Nephron (organoid): ENCODE data around the gene CRYAA.

Experiments used
- H3K27ac Mint-ChIP-seq, 3 experiments: 2 replicates each; pipeline ENCODE4 v1.8.0; 2020; ENCODE audit warnings: mixed read lengths in 3 of 3, mild to moderate bottlenecking in 2 of 3, moderate library complexity in 1 of 3
- H3K27me3 Mint-ChIP-seq: 2 replicates; pipeline ENCODE4 v1.8.0; 2021; ENCODE audit warnings: low read depth, mild to moderate bottlenecking, moderate library complexity, mixed read lengths
- H3K36me3 Mint-ChIP-seq: 2 replicates; pipeline ENCODE4 v1.8.0; 2020; ENCODE audit warnings: low read depth, mixed read lengths
- H3K4me1 Mint-ChIP-seq: 2 replicates; pipeline ENCODE4 v1.8.0; 2020; ENCODE audit warnings: mixed read lengths
- H3K4me3 Mint-ChIP-seq, 3 experiments: 2 replicates each; pipeline ENCODE4 v1.8.0; 2020; ENCODE audit warnings: mild to moderate bottlenecking in 3 of 3, mixed read lengths in 3 of 3, moderate library complexity in 2 of 3
- H3K9me3 Mint-ChIP-seq: 2 replicates; pipeline ENCODE4 v1.8.0; 2020; ENCODE audit warnings: mixed read lengths
- TF ChIP-seq, protein P1 (sequence below), 3 experiments: fragments of 200-600 bp; sonication (generic); IDR thresholded peaks; one replicate each; pipeline ENCODE4 v1.5.0; 2021; ENCODE audit warnings: antibody characterized with exemption in 3 of 3; ENCODE audit not compliant: unreplicated experiment in 3 of 3

The CRYAA gene

GRCh38 chr21:43208561-43209332 lies 39.9 kb downstream of the CRYAA start:
- H3K27ac Mint-ChIP-seq: no peak overlapping the region
- H3K4me3 Mint-ChIP-seq: no peak overlapping the region
- no peaks in the 10 kb centered on the region for H3K4me1 Mint-ChIP-seq
- H3K27me3 Mint-ChIP-seq: peaks cover 16% of the 10 kb centered on the region
- peaks cover 4% of the 10 kb centered on the region for H3K9me3 Mint-ChIP-seq
- H3K36me3 Mint-ChIP-seq: peaks cover 4% of the 10 kb centered on the region
- TF ChIP-seq, protein P1, sequence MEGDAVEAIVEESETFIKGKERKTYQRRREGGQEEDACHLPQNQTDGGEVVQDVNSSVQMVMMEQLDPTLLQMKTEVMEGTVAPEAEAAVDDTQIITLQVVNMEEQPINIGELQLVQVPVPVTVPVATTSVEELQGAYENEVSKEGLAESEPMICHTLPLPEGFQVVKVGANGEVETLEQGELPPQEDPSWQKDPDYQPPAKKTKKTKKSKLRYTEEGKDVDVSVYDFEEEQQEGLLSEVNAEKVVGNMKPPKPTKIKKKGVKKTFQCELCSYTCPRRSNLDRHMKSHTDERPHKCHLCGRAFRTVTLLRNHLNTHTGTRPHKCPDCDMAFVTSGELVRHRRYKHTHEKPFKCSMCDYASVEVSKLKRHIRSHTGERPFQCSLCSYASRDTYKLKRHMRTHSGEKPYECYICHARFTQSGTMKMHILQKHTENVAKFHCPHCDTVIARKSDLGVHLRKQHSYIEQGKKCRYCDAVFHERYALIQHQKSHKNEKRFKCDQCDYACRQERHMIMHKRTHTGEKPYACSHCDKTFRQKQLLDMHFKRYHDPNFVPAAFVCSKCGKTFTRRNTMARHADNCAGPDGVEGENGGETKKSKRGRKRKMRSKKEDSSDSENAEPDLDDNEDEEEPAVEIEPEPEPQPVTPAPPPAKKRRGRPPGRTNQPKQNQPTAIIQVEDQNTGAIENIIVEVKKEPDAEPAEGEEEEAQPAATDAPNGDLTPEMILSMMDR (IDR thresholded peaks at IDR 0.05; ENCODE audit: unreplicated experiment in 3 of 3): no peak

- H3K27me3 Mint-ChIP-seq: peaks cover 12% of the 10 kb centered on the region
- no peaks in the 10 kb centered on the region for H3K4me1 Mint-ChIP-seq
- H3K9me3 Mint-ChIP-seq: peaks cover 4% of the 10 kb centered on the region
- peaks cover 4% of the 10 kb centered on the region for H3K36me3 Mint-ChIP-seq
- TF ChIP-seq, protein P1 (IDR thresholded peaks at IDR 0.05; ENCODE audit: unreplicated experiment in 3 of 3): no peak
- H3K4me3 Mint-ChIP-seq: no peak overlapping the region
- H3K27ac Mint-ChIP-seq: no peak overlapping the region
Measured at GRCh38 chr21:43209575-43210453, 41.0 kb downstream of the CRYAA start.

DNA sequence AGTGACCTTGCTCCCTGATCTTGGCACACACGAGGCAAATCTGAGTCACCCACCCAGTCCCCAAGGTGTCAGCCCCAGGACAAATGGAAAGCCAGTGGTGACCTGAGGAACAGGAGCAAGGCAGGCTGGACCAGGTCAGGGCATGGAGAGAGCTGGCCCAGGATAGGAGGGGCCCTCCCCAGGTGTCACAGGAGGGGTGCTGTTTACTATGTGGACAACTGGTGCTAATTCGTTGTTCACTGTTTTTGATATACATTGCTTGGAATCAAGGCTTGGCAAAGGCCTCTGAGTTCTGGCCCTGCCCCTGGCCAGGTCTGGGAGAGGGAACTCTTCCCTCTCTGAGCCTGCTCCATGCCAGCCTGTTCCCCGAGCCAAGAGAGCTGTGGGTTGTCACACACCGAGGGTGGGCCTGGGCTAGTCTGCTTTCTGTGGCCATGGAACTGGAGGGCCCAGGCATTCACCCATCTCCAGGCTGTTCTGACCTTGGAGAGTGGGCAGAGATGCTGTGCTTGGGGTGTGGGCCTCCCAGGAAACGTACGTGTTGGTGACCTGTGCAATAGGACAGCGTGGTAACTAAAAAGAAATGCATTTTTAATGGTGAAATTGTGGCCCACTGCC lies 41.8 kb downstream of the CRYAA start:
- Mint-ChIP-seq H3K4me3 (no peak overlapping the region), H3K9me3 (peaks cover 4% of the 10 kb centered on the region), H3K27me3 (peaks cover 12% of the 10 kb centered on the region), H3K36me3 (peaks cover 4% of the 10 kb centered on the region), H3K4me1 (no peaks in the 10 kb centered on the region), H3K27ac (no peak overlapping the region)
- TF ChIP-seq, protein P1 (IDR thresholded peaks at IDR 0.05; ENCODE audit: unreplicated experiment in 3 of 3): no peak

GRCh38 chr21:43211072-43211759 lies 42.4 kb downstream of the CRYAA start:
- Mint-ChIP-seq H3K36me3 (peaks cover 4% of the 10 kb centered on the region), H3K27me3 (peaks cover 6% of the 10 kb centered on the region), H3K4me1 (no peaks in the 10 kb centered on the region), H3K4me3 (peak overlapping the region in 1 of 3 experiments; percentile 25), H3K9me3 (peaks cover 4% of the 10 kb centered on the region), H3K27ac (no peak overlapping the region)
- TF ChIP-seq, protein P1 (IDR thresholded peaks at IDR 0.05; ENCODE audit: unreplicated experiment in 3 of 3): peak; percentile 19 to 34 (median 25)

- Mint-ChIP-seq H3K4me1 (no peaks in the 10 kb centered on the region), H3K4me3 (no peak overlapping the region), H3K27ac (no peak overlapping the region)
Measured at GRCh38 chr21:43211760-43212115, 42.9 kb downstream of the CRYAA start.

More at GRCh38 chr21:43211760-43212115, 42.9 kb downstream of the CRYAA start:
- Mint-ChIP-seq H3K36me3 (peaks cover 4% of the 10 kb centered on the region), H3K27me3 (peaks cover 6% of the 10 kb centered on the region), H3K9me3 (peaks cover 4% of the 10 kb centered on the region)
- TF ChIP-seq, protein P1 (IDR thresholded peaks at IDR 0.05; ENCODE audit: unreplicated experiment in 3 of 3): no peak
